GM18519 (cell line): ENCODE results near the gene SIX5.
"Not testable (repeated sequence)": the region's sequence is repeated elsewhere in the genome, so short reads cannot be mapped to it uniquely, and the experiment has no call there.

ENCODE experiments used
- ATAC-seq: cut with Tn5 transposase; IDR thresholded peaks from one replicate; pipeline ENCODE4 v1.9.1; 2021; ENCODE audit warnings: mild to moderate bottlenecking, moderate library complexity; ENCODE audit not compliant: unreplicated experiment, low FRiP score

SIX5 gene

DNA sequence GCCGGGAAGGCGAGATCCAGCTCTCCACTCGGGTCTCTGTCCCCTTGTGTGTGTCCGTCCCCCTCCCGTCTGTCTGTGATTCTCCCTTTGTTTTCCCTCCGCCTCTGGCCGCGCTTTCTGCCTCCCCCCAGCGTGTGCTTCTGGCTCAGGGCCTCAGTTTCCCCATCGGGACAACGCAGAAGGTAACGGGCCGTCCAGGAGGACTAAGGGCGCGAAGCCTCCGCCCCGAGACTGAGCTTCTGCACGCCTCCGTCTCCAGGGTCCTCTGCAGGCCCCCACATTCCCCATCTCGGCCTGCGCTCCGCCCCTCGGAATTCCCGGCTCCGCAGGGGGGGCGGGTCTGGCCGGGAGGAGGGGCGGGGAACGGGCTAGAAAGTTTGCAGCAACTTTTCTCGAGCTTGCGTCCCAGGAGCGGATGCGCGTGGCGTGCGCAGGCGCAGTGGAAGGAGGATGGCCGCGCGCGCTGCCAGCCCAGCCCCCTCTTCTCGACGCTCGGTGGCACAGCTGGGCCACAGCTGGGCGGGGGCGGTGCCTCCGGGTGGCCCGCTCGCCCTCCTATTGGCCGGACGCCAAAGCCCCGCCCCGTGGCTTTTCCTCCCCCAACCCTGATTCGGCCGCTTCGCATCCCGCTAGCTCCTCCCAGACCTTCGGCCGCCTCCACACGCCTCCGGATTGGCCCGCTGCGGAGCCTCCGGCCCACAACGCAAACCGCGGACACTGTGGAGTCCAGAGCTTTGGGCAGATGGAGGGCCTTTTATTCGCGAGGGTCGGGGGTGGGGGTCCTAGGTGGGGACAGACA is at the start of gene SIX5:
SIX5 (minus strand) TSS at position 269 of the 799 bp plus-strand sequence. CDS start 408 bp downstream, outside the sequence.
- peak; percentile 52 for ATAC-seq

DNA sequence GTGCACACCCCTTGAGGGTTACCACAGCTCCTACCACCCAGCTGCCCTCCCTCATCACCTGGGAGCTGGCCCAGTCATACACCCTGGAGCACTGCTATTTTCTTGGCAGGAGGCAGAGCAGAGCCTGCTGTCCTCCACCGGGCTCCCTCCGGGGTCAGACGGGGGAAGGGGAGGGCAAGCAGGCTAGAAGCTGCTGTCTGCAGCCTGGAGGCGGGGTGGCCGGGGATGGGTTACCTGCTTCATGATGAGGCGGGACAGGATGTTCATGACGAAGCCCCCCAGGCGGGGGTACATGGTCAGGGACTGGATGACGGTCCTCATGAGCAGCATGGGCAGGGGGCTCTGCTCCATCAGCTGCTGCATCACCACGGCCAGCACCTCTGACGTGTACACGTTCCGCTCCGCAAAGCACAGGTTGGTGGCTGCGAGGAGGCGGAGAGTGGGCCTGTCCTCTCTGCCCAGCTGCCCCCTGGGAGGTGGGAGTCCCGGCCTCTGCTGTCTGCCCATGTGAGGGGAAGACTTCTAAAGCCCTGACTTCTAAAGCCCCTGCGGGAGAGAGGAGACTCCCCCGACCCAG is 48.8 kb upstream of the SIX5 start:
- no peak for ATAC-seq

DNA sequence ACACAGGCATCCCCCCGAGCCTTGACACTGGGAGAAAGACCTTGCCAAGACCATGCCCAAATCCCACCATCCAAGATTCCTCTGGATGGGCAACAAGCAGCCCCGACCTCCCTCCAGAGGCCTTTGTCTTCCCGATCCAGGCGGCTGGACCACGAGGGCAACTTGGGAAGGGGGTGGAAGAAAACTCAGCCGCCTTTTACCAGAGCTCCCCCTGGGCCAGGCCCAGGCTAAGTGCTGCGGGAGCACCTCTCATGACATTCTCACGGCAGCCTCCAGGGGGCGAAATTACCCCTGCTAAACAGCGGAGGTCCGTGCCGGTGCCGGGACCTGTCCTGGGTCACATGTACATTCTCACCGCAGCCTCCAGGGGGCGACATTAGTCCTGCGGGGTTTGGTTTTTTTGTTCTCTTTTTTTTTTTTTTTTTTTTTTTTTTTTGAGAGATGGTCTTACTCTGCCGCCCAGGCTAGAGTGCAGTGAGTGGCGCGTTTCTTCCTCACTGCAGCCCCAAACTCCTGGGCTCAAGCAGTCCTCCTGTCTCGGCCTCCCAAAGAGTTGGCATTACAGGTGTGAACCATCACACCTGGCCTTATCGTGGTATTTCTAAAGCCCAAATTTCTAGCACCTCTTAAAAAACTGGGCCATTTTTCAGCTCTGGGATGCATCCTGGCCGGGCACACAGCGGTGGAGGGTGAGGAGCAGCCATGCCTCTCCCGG is 48.1 kb upstream of the SIX5 start:
- no peak for ATAC-seq

DNA sequence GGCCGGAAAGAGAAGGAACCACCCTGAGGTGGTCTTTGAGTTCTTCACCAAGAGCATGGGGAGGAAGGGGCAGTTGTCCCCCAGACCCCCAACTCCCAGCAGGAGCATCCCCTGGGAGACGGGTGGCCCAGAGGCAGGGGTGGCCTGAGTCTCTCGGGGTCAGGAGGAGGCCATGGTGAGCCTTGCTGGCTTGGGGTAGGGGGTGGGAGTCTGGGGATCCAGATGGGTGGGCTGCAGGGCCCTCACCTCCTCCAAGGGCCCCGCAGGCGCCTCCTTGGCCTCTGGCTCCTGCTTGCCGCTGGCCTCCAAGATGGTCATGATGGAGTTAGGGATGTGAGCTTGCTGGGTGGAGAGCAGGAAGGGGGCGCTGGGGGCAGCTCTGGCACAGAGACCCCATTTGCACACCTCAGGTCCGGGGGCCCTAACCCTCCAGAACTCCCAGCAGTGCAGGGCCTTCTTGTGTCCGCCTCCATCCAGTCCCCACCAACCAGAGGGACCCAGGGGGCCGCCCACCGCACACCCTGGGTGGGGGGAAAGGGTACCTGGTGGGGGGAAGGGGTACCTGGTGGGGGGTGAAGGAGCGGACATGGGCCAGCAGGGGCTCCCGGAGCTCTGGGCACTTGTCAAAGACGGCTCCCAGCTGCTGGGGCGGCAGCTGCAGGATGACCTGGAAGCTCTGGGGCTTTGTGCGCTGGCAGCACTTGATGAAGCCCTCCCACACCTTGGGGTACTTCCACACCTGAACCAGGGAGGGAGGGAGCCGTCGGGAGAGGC is 47.4 kb upstream of the SIX5 start:
- no peak for ATAC-seq

DNA sequence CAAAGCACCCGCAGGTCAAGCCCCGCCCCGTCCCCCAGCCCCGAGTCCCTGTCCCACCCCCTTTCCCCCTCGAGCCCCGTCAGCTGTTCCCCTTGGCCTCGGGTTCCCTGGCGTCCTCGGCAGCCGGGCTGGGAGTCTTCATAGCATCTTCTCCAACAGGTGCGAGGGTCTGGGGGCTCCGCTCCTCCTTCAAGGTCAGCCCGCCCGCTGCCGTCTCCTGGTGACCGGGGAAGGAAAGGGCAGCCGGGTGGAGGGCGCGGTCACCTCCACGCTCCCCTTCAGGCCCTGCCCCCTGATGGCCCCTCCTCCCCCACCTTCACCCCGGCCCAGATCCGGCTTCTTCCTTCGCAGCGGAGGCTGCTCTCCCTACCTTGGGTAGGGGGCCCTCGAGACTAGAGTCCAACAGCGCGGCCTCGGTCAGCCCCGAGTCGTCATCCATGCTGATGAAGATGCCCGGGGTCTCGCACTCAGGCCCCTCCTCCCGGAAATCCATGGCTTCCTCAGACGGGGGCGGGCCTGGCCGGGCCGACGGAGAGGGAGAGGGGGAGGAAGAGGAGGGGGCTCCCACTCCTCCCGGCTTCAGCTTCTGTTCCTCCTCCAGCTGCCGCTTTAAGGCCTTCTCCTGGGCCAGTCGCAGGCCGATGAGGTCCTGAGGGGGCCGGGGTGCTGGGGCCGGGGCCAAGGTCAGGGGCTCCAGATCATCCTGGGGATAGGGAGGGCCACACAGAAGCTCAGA is 46.6 kb upstream of the SIX5 start:
- no peak for ATAC-seq

DNA sequence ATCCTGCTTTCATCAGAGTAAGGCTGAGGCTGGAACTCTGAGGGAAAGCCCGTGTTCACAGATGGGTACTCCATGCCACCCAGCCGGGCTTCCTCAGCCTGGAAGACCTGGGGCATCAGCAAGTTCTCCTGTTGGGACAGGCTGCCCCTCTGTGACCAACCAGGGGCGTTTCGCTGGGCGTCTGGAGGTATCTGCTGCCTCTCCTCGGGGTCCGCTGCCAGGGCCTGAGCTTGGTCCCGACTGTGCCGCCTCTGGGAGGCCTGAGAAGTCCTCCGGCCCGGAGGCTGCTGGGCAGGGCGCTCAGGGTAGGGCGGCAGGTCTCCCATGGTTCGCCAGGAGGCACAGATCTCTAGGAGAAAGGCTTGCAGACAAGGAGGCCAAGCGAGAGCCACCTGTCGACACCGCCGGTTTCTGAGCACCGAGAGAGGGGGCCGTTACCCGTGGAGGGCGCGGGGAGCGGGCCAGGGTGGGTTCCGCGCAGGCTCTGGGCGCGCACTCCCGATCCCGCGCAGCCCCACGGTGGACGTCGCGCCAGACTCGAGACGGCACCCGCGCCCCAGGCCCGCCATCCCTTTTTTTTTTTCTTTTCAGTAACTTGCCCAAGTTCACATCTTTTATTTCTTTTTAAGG is 45.9 kb upstream of the SIX5 start, which contains the start of gene RSPH6A:
RSPH6A (minus strand) TSS at position 458 of the 630 bp plus-strand sequence; CDS start at position 326, 132 bp downstream.
- ATAC-seq, result no peak

DNA sequence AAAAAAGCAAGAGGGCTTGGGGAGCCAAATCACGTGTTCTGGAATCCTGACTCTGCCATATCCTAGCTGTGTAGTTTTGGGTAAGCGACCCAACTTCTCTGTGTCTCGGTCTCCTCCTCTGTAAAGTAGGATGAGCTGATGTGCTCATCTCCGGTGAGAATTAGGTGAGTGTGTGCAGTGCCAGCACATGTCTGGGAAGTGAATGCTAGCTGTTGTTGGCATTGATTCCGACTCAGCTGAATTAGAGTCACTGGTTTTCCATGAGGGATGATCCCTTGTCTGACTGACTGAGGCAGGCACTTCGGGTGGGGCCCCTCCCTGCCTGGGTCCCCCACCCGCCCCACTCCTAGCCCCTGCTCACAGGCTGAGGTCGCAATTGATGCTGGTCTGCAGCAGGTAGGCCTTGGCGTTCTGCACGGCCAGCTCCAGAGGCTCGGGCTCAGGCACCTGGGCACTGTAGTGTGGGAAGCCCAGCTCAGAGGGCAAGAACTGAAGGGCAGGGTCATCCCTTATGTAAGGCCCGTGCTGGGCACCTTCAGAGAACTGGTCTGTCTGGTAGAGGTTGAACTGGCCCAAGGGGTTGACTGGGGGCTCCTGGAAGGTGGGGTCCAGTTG is 45.2 kb upstream of the SIX5 start:
- ATAC-seq, result no peak

DNA sequence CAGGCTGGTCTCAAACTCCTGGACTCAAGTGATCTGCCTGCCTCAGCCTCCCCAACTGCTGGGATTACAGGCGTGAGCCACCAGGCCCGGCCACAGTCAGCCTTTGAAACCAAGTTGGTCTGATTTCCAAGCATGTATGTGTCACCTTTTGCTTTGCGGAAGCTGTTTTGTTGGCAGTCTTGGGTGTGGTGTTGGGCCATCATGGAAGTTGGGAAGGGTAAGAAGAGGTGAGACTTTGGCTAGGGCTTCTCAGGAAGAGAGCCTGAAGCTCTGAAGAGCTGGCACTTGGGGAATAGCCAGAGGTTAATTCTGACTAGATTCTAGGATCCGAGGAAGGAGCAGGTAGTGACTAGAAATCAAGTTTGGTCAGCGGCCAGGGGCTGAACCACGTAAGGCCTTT is 43.2 kb upstream of the SIX5 start:
- no peak for ATAC-seq

DNA sequence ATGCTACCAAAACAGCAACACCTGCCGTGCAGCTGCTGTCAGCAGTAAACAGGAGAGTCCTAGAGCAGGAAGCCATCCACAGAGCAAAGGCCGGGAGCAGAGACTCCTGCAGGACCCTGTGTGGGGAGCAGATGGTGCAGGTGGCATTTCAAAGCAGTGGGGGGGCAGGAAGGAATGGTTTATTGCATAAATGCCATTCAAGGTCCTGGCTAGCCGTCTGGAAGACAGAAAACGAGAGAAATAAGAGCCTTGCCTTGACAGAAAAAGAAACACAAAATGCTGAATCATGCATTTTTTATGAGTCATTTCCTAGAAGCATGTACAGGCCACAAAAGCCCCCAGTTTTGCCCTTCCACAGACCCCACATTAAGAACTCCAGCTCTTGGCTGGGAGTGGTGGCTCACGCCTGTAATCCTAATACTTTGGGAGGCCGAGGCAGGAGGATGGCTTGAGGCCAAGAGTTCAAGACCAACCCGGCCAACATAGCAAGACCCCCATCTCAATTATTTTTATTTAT is 40.6 kb upstream of the SIX5 start:
- ATAC-seq, result no peak

DNA sequence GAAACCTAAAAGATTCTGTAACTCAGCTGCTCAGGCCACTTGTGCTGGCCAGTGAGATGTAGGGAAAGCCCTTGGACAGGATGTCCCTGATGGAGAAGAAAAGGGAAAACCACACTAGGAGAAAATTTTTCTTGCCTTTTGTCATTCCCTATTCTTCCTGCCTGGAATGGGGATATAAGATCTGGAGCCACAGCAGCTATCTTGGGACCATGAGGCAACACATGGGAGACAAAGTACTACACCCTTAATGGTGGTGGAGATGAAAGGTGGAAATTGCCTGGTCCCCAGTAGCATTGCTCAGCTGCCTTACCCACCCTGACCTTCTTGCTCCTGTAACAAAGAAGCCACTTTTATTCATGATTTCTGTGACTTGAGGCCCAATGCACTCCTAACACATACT is 36.7 kb upstream of the SIX5 start:
- ATAC-seq, result no peak

DNA sequence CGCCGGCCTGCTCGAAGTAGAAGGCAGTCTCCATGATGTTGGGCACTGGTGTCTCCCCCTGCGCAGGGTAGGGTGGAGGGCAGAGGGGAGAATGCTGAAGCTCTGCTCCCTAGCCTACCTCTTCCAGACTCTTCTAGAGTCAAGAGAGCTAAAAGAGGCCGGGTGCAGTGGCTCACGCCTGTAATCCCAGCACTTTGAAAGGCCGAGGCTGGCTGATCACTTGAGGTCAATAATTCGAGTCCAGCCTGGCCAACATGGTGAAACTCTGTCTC is 35.8 kb upstream of the SIX5 start:
- ATAC-seq, result no peak

DNA sequence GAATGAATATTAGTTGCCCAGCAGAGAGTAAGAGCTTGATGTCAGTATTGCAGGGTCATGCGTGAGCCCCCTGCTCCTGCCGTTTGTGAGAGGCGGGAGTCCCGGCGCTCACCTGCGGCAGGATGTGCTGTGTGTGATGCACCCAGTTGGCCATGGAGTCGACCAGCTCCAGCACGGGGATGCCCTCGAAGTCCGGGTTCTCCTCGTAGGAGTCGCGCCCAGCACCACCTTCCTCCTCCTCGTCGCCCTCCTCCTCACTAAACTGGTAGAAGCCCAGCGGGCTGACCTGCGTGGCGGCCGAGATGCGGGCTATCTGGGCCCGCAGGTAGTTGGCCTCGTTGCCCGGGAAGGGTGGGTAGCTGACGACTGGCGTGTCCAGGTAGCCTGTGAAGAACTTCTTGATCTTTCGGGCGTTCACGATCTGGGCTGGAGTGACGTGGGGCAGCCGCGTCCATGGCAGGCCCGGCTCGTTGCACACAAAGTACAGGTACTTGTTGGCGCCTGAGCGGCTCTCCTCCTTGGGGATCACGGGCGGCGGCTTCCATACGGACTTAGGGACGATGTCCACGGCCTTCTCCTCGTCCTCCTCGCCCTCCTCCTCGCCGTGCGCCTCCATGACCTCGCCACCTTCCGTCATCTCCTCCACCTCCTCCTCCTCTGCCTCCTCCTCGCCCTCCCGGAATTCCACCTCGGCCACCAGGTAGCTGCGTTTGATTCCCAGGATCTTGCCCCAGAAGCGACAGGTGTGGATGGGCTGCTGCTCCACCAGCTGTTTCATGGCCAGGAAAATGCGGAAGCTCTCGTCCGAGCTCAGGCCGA is 35.3 kb upstream of the SIX5 start:
- no peak for ATAC-seq

DNA sequence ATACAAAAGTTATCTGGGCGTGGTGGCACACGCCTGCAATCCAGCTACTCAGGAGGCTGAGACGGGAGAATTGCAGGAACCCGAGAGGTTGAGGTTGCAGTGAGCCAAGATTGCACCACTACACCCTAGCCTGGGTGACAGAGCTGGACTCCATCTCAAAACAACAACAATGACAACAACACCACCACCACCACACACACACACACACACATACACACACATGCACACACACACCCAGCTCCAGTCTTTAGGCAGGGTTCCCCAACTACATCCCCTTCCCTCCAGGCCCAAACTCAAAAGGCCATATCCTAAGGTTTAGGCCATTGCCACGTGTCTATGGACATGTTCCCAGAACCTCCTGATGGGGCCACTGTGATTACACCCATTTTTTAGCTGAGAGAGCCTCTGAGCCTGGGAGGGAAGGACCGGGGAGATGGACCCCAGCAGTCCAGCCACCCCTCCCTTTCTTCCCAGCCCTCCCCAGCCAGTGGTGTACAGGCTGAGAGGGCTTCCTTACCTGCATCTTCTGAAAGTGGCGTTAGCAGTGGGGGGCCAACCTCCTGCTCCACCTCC is 32.6 kb upstream of the SIX5 start:
- ATAC-seq, result no peak

DNA sequence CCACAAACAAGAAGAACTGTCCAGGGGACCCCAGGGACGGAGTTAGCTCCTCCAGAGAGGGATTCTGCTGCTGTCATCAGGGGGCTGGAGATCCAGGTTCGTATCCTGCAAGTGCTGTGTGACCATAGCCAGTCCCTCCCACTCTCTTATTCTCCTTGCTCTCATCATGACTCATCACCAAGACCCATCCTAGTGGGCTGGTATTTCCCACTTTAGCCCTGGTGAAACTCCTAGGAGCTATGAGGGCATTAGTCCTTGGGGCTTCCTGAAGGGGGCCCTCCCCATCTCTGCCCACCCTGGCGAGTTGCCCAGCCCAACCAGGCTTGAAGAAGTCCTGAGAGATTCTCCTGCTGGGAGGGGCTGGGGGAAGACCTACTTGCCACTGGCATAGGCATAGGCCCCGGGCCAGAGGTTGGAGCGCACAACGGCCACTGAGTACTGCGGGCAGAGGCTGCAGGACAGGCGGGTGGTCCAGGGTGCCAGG is 31.1 kb upstream of the SIX5 start:
- ATAC-seq, result no peak

DNA sequence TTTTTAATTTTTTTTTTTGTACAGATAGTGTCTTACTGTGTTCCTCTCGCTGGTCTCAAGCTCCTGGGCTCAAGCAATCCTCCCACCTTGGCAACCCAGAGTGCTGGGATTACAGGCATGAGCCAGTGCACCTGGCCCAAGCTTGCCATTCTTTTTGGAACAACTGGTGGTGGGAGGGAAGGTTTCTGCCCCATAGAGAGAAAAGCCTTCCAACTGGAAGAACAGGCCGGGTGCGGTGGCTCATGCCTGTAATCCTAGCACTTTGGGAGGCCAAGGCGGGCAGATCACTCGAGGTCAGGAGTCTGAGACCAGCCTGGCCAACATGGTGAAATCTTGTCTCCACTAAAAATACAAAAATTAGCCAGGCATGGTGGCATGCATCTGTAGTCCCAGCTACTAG is 30.5 kb upstream of the SIX5 start:
- not testable (repeated sequence) for ATAC-seq

DNA sequence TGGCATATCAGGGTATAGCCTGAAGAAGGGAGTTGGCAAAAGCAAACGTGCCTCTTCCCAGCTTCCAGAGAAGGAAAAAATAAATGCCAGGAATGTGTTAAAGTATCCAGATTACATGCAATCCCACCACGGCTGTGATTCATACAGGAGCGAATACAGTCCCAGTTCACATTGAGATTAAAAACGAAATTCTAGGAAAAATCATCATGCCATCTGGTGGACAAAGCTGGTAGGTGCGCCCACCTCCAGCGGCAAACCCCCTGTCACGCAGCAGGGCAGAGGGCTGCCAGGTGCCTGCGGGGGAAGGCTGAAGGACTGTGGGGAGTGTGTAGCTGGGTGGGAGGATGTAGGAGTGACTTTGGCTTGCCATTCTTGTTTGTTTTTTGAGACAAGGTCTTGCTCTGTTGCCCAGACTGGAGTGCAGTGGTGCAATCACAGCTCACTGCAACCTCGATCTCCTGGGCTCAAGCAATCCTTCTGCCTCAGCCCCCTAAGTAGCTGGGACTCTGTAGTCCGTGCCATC is 30.0 kb upstream of the SIX5 start:
- no peak for ATAC-seq

DNA sequence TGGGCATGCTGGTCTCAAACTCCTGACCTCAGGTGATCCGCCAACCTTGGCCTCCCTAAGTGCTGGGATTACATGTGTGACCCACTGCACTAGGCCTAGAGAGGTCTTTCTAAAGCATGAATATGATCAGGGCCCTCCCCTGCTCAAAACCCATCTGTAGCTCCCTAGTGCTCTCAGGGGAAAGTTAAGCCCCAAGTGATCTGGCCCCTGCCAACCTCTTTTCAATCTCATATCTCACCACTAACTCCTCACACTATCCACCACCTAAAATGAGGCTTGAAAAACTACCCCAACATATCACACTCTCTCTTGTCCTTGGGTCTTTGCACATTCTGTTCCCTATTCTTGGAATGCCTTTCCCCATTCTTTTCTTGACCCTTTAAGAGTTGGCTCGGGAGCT is 25.6 kb upstream of the SIX5 start:
- ATAC-seq, result no peak

DNA sequence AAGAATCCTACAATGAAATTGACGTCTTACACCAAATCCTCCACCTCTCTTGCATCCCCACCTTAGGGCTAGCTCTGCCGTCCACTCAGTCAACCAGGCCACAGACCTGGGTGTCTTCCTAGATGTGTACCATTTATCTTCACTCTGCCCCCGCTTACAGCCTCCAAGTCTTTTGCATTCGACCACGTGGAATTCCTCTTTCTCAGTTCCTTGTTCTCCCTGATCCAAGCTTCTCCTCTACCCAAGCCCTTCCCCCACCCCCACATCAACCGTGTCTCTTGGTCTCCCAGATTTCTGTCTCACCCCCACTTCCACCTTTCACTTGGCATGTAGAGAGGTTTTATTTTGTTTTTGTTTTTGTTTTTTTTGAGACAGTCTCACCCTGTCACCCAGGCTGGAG is 24.8 kb upstream of the SIX5 start:
- ATAC-seq, result no peak
